K562 (cell line): ENCODE results near the gene WFDC2. TPM values are rescaled to one million over a fixed set of nuclear protein-coding genes. Genes with fewer than 3 reads are reported as not detected.

Source experiments
- ATAC-seq: fragments of 200-7000 bp; cut with Tn5 transposase; 3 replicates; pipeline ENCODE4 v1.9.1; 2020; ENCODE audit warnings: moderate library complexity
- BruUV-seq: library from RNA; stranded (reverse); fragments of 400-500 nt; replicated peaks from 2 replicates; lab custom pipeline; 2021; lab: Mats Ljungman, UMichigan
- CTCF ChIA-PET: fragments of 300-600 bp; formaldehyde crosslinking; extraction: SDS; loops from one replicate; lab custom pipeline; 2021; ENCODE audit warnings: low intra/inter-chr PET ratio; lab: Yijun Ruan, JAX
- POLR2A ChIA-PET: fragments of 300-600, 350-650 bp; sonication (Branson Sonifier 250); formaldehyde crosslinking; extraction: SDS; loops from one replicate; lab custom pipeline; 2021; ENCODE audit warnings: antibody characterized with exemption, inconsistent platforms; lab: Yijun Ruan, JAX
- DNase-seq, 4 experiments: peaks; one replicate each; pipeline versions ENCODE4 v3.0.0 to v3.0.0-alpha.2; 2011 to 2018; ENCODE audit warnings: low spot score in 3 of 4, mixed read lengths in 3 of 4; ENCODE audit errors: extremely low read depth in 1 of 4
- FAIRE-seq: peaks from 2 replicates; lab custom pipeline; 2011; peaks lifted over from hg19 to GRCh38; lab: Jason Lieb, UNC
- H2AFZ ChIP-seq: 2 replicates; pipeline ENCODE4 v1.6.0; 2011; ENCODE audit warnings: low read depth, low read length, control low read depth, inconsistent platforms
- H3K27ac ChIP-seq: fragments of 200-600 bp; 3 replicates; pipeline ENCODE4 v1.8.0; 2011; ENCODE audit warnings: low read depth, mild to moderate bottlenecking, control low read depth, inconsistent platforms, low read length, moderate library complexity, mixed read lengths; ENCODE audit errors: extremely low read depth
- H3K27me3 ChIP-seq, 2 experiments: fragments of 300-600 bp in 1 of 2; 2 replicates in 1 of 2; 3 replicates in 1 of 2; pipeline versions ENCODE4 v1.6.0 to v1.8.0; 2011; ENCODE audit warnings: inconsistent platforms in 2 of 2, low read length in 2 of 2, mild to moderate bottlenecking in 1 of 2, mixed read lengths in 1 of 2, moderate library complexity in 1 of 2; ENCODE audit not compliant: control insufficient read depth in 2 of 2, insufficient read depth in 2 of 2
- H3K36me3 ChIP-seq: fragments of 300-600 bp; 3 replicates; pipeline ENCODE4 v1.8.0; 2011; ENCODE audit warnings: mild to moderate bottlenecking, low read length, inconsistent platforms; ENCODE audit not compliant: control insufficient read depth, insufficient read depth
- H3K4me1 ChIP-seq, 2 experiments: fragments of 200-600 bp in 1 of 2; replicated peaks in 1 of 2; 2 replicates in 1 of 2; 3 replicates in 1 of 2; pipeline versions ENCODE4 v1.5.1 to v1.8.0; 2011; ENCODE audit warnings: inconsistent platforms in 2 of 2, low read length in 2 of 2, mild to moderate bottlenecking in 1 of 2, mixed read lengths in 1 of 2, moderate library complexity in 1 of 2; ENCODE audit not compliant: control insufficient read depth in 2 of 2, insufficient read depth in 2 of 2
- H3K4me2 ChIP-seq: 2 replicates; pipeline ENCODE4 v1.6.1; 2011; ENCODE audit warnings: low read length, control low read depth, inconsistent platforms, mixed read lengths; ENCODE audit not compliant: insufficient read depth
- H3K4me3 ChIP-seq: fragments of 200-600 bp; sonication (generic), shearing (Covaris generic); 2 replicates; pipeline ENCODE4 v1.5.1; 2016; ENCODE audit warnings: control low read depth, inconsistent platforms
- H3K79me2 ChIP-seq: fragments of 200-600 bp; 3 replicates; pipeline ENCODE4 v1.8.0; 2011; ENCODE audit warnings: low read length, inconsistent platforms; ENCODE audit not compliant: control insufficient read depth, insufficient read depth
- H3K9ac ChIP-seq, 2 experiments: 2 replicates each; pipeline versions ENCODE4 v1.6.0 to v1.6.1; 2011; ENCODE audit warnings: low read depth in 2 of 2, low read length in 2 of 2, control low read depth in 1 of 2, inconsistent platforms in 1 of 2, mild to moderate bottlenecking in 1 of 2, mixed read lengths in 1 of 2; ENCODE audit not compliant: insufficient read depth in 1 of 2
- H3K9me1 ChIP-seq: one replicate; pipeline ENCODE4 v1.6.0; 2011; ENCODE audit warnings: inconsistent platforms, mild to moderate bottlenecking, low read length, moderate library complexity; ENCODE audit not compliant: control insufficient read depth, insufficient read depth
- H3K9me3 ChIP-seq: replicated peaks from 2 replicates; pipeline ENCODE4 v1.5.1; 2011; ENCODE audit warnings: low read depth, low read length, inconsistent platforms; ENCODE audit not compliant: control insufficient read depth, insufficient read depth
- H4K20me1 ChIP-seq: replicated peaks from 2 replicates; pipeline ENCODE4 v1.6.1; 2011; ENCODE audit warnings: low read length, inconsistent platforms, mixed read lengths; ENCODE audit not compliant: control insufficient read depth, insufficient read depth
- ARID1B ChIP-seq: fragments of 450-650 bp; IDR thresholded peaks from 2 replicates; pipeline ENCODE4 v1.6.1; 2016; ENCODE audit warnings: antibody characterized with exemption, mild to moderate bottlenecking, inconsistent platforms
- C11orf30 ChIP-seq: fragments of 450-650 bp; IDR thresholded peaks from 2 replicates; pipeline ENCODE4 v1.6.1; 2016; ENCODE audit warnings: low read depth, mild to moderate bottlenecking
- ELF4 ChIP-seq: fragments of 450-650 bp; formaldehyde crosslinking; IDR thresholded peaks from 2 replicates; pipeline ENCODE4 v1.4.0; 2022; ENCODE audit warnings: missing genetic modification characterization
- HNRNPL ChIP-seq: fragments of 200-400 bp; formaldehyde crosslinking; IDR thresholded peaks from 2 replicates; pipeline ENCODE4 v1.6.1; 2017; ENCODE audit warnings: low read depth, mild to moderate bottlenecking, low read length
- NR2C1 ChIP-seq, 2 experiments: fragments of 450-650 bp; IDR thresholded peaks; 2 replicates each; pipeline ENCODE4 v1.6.1; 2017; ENCODE audit warnings: mild to moderate bottlenecking in 2 of 2, antibody characterized with exemption in 1 of 2, inconsistent platforms in 1 of 2, missing compliant biosample characterization in 1 of 2, missing genetic modification characterization in 1 of 2
- NR2C2 ChIP-seq, 2 experiments: fragments of 200-800 bp in 1 of 2; sonication (Bioruptor generic) in 1 of 2; sonication (generic) in 1 of 2; formaldehyde crosslinking in 1 of 2; IDR thresholded peaks; 2 replicates each; pipeline versions ENCODE4 v1.6.1 to v1.8.0; 2016 to 2022; ENCODE audit warnings: mild to moderate bottlenecking in 1 of 2, missing compliant biosample characterization in 1 of 2, missing genetic modification characterization in 1 of 2, missing genetic modification reagents in 1 of 2
- POLR3G ChIP-seq: IDR thresholded peaks from 2 replicates; pipeline ENCODE4 v1.6.1; 2011; ENCODE audit not compliant: insufficient read length, insufficient replicate concordance; ENCODE audit errors: extremely low read depth
- ZNF197 ChIP-seq: fragments of 200-800 bp; sonication (Bioruptor generic); IDR thresholded peaks from 2 replicates; pipeline ENCODE4 v1.6.1; 2016; ENCODE audit warnings: low read depth, missing genetic modification characterization, missing compliant biosample characterization
- ZNF583 ChIP-seq: fragments of 250-450 bp; sonication (Bioruptor Pico); IDR thresholded peaks from 2 replicates; pipeline ENCODE4 v1.4.0; 2020
- WGBS: fragments of 100-300 bp; shearing (Covaris generic); methylation state at CpG from one replicate; pipeline ENCODE4 v1.1.6; 2016; ENCODE audit warnings: low coverage, mixed read lengths; ENCODE audit not compliant: insufficient coverage; ENCODE audit errors: missing lambda C conversion rate; 5-methylcytosine and 5-hydroxymethylcytosine counted together
- in situ Hi-C: fragments of 300-500 bp; cut with MboI; formaldehyde crosslinking; loops from 4 replicates; pipeline ENCODE4 v1.15.0; 2018; ENCODE audit warnings: inconsistent platforms, mixed read lengths
- intact Hi-C: fragments of 100-400 bp; cut with micrococcal nuclease; formaldehyde crosslinking; loops from 2 replicates; pipeline ENCODE4 v1.14.2; 2022
- polyA plus RNA-seq, 8 experiments: library from polyadenylated mRNA; depleted of rRNA in 4 of 8; stranded (reverse) in 5 of 8; unstranded in 3 of 8; fragments of >200 nt; fragmentation: Nextera tagmentation in 2 of 8; fragmentation: Illumina TruSeq in 1 of 8; extraction: Ambion mirVana in 2 of 8; extraction: Trizol in 1 of 8; gene quantifications; 2 replicates each; pipeline versions ENCODE4 v1.2.1 to v1.2.3, GENCODE V29; 2011 to 2014; ENCODE audit warnings: inconsistent platforms in 1 of 8, missing spikeins in 1 of 8
- total RNA-seq, 7 experiments: library from RNA; depleted of rRNA in 6 of 7; stranded (reverse); fragments of >200 nt in 6 of 7; fragmentation: Illumina TruSeq in 2 of 7; extraction: Trizol in 2 of 7; gene quantifications; 2 replicates each; pipeline versions ENCODE4 v1.2.1 to v1.2.3, GENCODE V29; 2011 to 2021; ENCODE audit warnings: low replicate concordance in 1 of 7
- TF ChIP-seq, protein P1 (sequence below): IDR thresholded peaks from 2 replicates; pipeline ENCODE4 v1.6.1; 2016; ENCODE audit warnings: missing genetic modification characterization, missing compliant biosample characterization
- TF ChIP-seq, protein P2 (sequence below): fragments of 450-650 bp; formaldehyde crosslinking; IDR thresholded peaks from 2 replicates; pipeline ENCODE4 v1.4.0; 2022; ENCODE audit warnings: missing genetic modification characterization
- TF ChIP-seq, protein P3 (sequence below), 2 experiments: fragments of 450-650 bp in 1 of 2; sonication (generic) in 1 of 2; formaldehyde crosslinking in 1 of 2; IDR thresholded peaks in 1 of 2; conservative IDR thresholded peaks in 1 of 2; 2 replicates each; pipeline versions ENCODE4 v1.6.1 to v1.8.1; 2016 to 2023; ENCODE audit warnings: mild to moderate bottlenecking in 2 of 2, moderate library complexity in 2 of 2, inconsistent platforms in 1 of 2, missing genetic modification reagents in 1 of 2
- TF ChIP-seq, protein P4 (sequence below): fragments of 450-650 bp; IDR thresholded peaks from 2 replicates; pipeline ENCODE4 v1.6.1; 2014; ENCODE audit warnings: low read depth, mild to moderate bottlenecking, moderate library complexity, borderline replicate concordance

Gene WFDC2
- total and polyA plus RNA-seq, 9 of the 15 experiments (the other 6 are each of a cell fraction or from before 2014, with no cell fraction given): not detected

DNA sequence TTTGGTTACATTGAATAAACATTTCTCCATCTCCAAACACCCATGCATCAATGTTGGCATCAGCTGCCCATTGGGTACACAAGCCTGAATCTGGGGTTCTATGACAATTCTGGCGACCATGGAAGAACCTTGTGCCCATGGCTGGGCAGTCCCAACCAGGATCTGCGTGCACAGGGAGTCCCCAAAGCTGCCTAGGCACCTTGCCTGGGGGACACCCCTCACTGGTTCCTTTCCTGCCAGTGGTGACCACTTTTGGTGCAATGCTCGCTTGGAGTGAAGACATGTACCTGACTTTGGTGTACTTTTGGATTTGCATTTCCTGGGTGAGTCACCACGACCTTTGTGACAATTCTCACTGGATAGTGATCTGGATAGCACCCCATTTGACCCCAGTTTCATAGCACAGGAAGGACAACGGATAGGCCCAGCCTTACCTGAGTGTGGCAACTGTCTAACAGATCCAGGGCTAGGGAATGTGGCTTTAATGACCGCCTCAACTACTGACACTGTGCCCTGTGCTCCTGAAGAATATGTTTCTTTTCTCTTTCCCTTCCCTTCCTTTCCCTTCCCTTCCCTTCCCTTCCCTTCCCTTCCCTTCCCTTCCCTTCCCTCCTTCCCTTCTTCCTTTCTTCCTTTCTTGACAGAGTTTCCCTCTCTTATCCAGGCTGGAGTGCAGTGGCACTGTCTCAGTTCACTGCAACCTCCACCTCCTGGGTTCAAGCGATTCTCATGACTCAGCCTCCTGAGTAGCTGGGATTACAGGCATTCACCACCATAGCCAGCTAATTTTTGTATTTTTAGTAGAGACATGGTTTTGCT lies 38.7 kb downstream of the WFDC2 start:
- intact Hi-C loops: no loop called here
- Histone ChIP-seq H3K4me1 (peaks cover 0 to 7% of the 10 kb centered on the region in 2 experiments; a peak in 3 of 5 replicates), H3K9me3 (no peaks in the 10 kb centered on the region), H3K79me2 (no peaks in the 10 kb centered on the region), H3K27ac (no peak overlapping the region; the same call in 2 of the 3 replicates), H3K9me1 (no peaks in the 10 kb centered on the region), H3K27me3 (peaks cover 0 to 3% of the 10 kb centered on the region in 2 experiments; a peak in 1 of 5 replicates), H2AFZ (no peak overlapping the region), H3K4me2 (0 out of 2 replicates have a peak overlapping the region, but pooled peaks have one; percentile 8), H3K4me3 (no peak overlapping the region), H3K9ac (no peak overlapping the region), H4K20me1 (no peaks in the 10 kb centered on the region), H3K36me3 (no peaks in the 10 kb centered on the region)
- ChIA-PET POLR2A (no interaction called here), CTCF (no interaction called here)
- WGBS: 1% methylated on average over 7 of the region's 7 CpGs
- in situ Hi-C loops: no loop called here
- no TSS peak for BruUV-seq
- FAIRE-seq (no peak), ATAC-seq (peak; percentile 49), DNase-seq (no peak)
- TF ChIP-seq HNRNPL: no peak
- TF ChIP-seq, protein P1, sequence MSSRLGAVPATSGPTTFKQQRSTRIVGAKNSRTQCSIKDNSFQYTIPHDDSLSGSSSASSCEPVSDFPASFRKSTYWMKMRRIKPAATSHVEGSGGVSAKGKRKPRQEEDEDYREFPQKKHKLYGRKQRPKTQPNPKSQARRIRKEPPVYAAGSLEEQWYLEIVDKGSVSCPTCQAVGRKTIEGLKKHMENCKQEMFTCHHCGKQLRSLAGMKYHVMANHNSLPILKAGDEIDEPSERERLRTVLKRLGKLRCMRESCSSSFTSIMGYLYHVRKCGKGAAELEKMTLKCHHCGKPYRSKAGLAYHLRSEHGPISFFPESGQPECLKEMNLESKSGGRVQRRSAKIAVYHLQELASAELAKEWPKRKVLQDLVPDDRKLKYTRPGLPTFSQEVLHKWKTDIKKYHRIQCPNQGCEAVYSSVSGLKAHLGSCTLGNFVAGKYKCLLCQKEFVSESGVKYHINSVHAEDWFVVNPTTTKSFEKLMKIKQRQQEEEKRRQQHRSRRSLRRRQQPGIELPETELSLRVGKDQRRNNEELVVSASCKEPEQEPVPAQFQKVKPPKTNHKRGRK (tag): 0 out of 2 replicates have a peak, but pooled peaks have one; percentile 23
- no peak for TF ChIP-seq NR2C1 (IDR thresholded peaks at IDR 0.05)
- TF ChIP-seq NR2C1 (tag; IDR thresholded peaks at IDR 0.05): peak; percentile 56
- TF ChIP-seq, protein P2, sequence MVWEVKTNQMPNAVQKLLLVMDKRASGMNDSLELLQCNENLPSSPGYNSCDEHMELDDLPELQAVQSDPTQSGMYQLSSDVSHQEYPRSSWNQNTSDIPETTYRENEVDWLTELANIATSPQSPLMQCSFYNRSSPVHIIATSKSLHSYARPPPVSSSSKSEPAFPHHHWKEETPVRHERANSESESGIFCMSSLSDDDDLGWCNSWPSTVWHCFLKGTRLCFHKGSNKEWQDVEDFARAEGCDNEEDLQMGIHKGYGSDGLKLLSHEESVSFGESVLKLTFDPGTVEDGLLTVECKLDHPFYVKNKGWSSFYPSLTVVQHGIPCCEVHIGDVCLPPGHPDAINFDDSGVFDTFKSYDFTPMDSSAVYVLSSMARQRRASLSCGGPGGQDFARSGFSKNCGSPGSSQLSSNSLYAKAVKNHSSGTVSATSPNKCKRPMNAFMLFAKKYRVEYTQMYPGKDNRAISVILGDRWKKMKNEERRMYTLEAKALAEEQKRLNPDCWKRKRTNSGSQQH: peak; percentile 78; the same call in 1 of the 2 replicates
- 0 out of 2 replicates have a peak, but pooled peaks have one; percentile 14 for TF ChIP-seq ARID1B
- no peak for TF ChIP-seq NR2C2 (CRISPR knock-in tag; IDR thresholded peaks at IDR 0.05)
- TF ChIP-seq NR2C2 (tag; IDR thresholded peaks at IDR 0.05): peak; percentile 55; the same call in 1 of the 2 replicates
- no peak for TF ChIP-seq POLR3G
- peak; percentile 52; the same call in 1 of the 2 replicates for TF ChIP-seq ZNF197
- TF ChIP-seq ELF4 (CRISPR knock-in tag): 0 out of 2 replicates have a peak, but pooled peaks have one; percentile 63
- TF ChIP-seq, protein P3, sequence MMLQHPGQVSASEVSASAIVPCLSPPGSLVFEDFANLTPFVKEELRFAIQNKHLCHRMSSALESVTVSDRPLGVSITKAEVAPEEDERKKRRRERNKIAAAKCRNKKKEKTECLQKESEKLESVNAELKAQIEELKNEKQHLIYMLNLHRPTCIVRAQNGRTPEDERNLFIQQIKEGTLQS (IDR thresholded peaks at IDR 0.05): peak; percentile 32; the same call in 1 of the 2 replicates
- TF ChIP-seq, protein P3 (CRISPR knock-in tag; conservative IDR thresholded peaks at IDR 0.05): no peak
- 0 out of 2 replicates have a peak, but pooled peaks have one; percentile 36 for TF ChIP-seq ZNF583
- 0 out of 2 replicates have a peak, but pooled peaks have one; percentile 5 for TF ChIP-seq C11orf30
- TF ChIP-seq, protein P4, sequence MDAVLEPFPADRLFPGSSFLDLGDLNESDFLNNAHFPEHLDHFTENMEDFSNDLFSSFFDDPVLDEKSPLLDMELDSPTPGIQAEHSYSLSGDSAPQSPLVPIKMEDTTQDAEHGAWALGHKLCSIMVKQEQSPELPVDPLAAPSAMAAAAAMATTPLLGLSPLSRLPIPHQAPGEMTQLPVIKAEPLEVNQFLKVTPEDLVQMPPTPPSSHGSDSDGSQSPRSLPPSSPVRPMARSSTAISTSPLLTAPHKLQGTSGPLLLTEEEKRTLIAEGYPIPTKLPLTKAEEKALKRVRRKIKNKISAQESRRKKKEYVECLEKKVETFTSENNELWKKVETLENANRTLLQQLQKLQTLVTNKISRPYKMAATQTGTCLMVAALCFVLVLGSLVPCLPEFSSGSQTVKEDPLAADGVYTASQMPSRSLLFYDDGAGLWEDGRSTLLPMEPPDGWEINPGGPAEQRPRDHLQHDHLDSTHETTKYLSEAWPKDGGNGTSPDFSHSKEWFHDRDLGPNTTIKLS: no peak
